IMR-90 (cell line): ENCODE results near the gene PDE6H. TPM values are rescaled to one million over a fixed set of nuclear protein-coding genes. Genes with fewer than 3 reads are reported as not detected.

Experiments
- ATAC-seq: fragments of 200-7000 bp; cut with Tn5 transposase; 2 replicates; pipeline ENCODE4 v1.9.1; 2020; ENCODE audit warnings: low read depth, mild to moderate bottlenecking, moderate library complexity
- BruUV-seq: library from RNA; stranded (reverse); fragments of 400-500 nt; replicated peaks from 2 replicates; lab custom pipeline; 2021; lab: Mats Ljungman, UMichigan
- CTCF ChIA-PET: fragments of 300-600 bp; formaldehyde crosslinking; extraction: SDS; loops from one replicate; lab custom pipeline; 2021; ENCODE audit warnings: antibody characterized with exemption; lab: Yijun Ruan, JAX
- POLR2A ChIA-PET: fragments of 300-600 bp; sonication (Branson Sonifier 250); formaldehyde crosslinking; loops from one replicate; lab custom pipeline; 2022; ENCODE audit warnings: antibody characterized with exemption; ENCODE audit not compliant: unreplicated experiment; lab: Charles Lee
- DNase-seq: peaks from one replicate; pipeline ENCODE4 v3.0.0; 2013
- H2AFZ ChIP-seq: replicated peaks from 2 replicates; pipeline ENCODE3; 2013; ENCODE audit warnings: low read length, mild to moderate bottlenecking; ENCODE audit not compliant: poor library complexity
- H2AK5ac ChIP-seq: 2 replicates; pipeline ENCODE4 v1.6.1; 2013; ENCODE audit warnings: low read depth, low read length, inconsistent platforms
- H2AK9ac ChIP-seq: replicated peaks from 2 replicates; pipeline ENCODE3; 2013; ENCODE audit warnings: mild to moderate bottlenecking, low read depth, low read length, moderate library complexity; ENCODE audit not compliant: poor library complexity
- H2BK120ac ChIP-seq: 2 replicates; pipeline ENCODE4 v1.6.1; 2013; ENCODE audit warnings: low read depth, low read length, inconsistent platforms
- H2BK15ac ChIP-seq: 3 replicates; pipeline ENCODE4 v1.6.1; 2013; ENCODE audit warnings: low read depth, low read length, inconsistent platforms
- H2BK20ac ChIP-seq: 2 replicates; pipeline ENCODE4 v1.6.1; 2013; ENCODE audit warnings: low read depth, mild to moderate bottlenecking, inconsistent platforms, low read length, moderate library complexity
- H2BK5ac ChIP-seq: 2 replicates; pipeline ENCODE4 v1.6.1; 2013; ENCODE audit warnings: mild to moderate bottlenecking, low read depth, low read length, inconsistent platforms; ENCODE audit not compliant: poor library complexity, severe bottlenecking
- H3K14ac ChIP-seq: replicated peaks from 2 replicates; pipeline ENCODE4 v1.6.1; 2013; ENCODE audit warnings: low read depth, low read length, inconsistent platforms
- H3K18ac ChIP-seq: 2 replicates; pipeline ENCODE4 v1.6.1; 2013; ENCODE audit warnings: low read depth, low read length, control low read depth
- H3K23ac ChIP-seq: 2 replicates; pipeline ENCODE4 v1.6.1; 2013; ENCODE audit warnings: low read depth, low read length, inconsistent platforms
- H3K27ac ChIP-seq: 2 replicates; pipeline ENCODE4 v1.5.1; 2013; ENCODE audit warnings: mild to moderate bottlenecking, control low read depth, low read length; ENCODE audit not compliant: insufficient read depth
- H3K27me3 ChIP-seq: 2 replicates; pipeline ENCODE4 v1.6.1; 2013; ENCODE audit warnings: low read length; ENCODE audit not compliant: control insufficient read depth, insufficient read depth
- H3K36me3 ChIP-seq: 2 replicates; pipeline ENCODE4 v1.6.1; 2013; ENCODE audit warnings: low read length, mixed read lengths; ENCODE audit not compliant: control insufficient read depth, insufficient read depth
- H3K4ac ChIP-seq: 2 replicates; pipeline ENCODE4 v1.6.1; 2013; ENCODE audit warnings: low read depth, low read length, inconsistent platforms
- H3K4me1 ChIP-seq: 2 replicates; pipeline ENCODE4 v1.6.1; 2013; ENCODE audit warnings: low read length, mixed read lengths; ENCODE audit not compliant: control insufficient read depth, insufficient read depth
- H3K4me2 ChIP-seq: 2 replicates; pipeline ENCODE4 v1.6.1; 2013; ENCODE audit warnings: low read depth, mild to moderate bottlenecking, control low read depth, low read length, moderate library complexity
- H3K4me3 ChIP-seq: 2 replicates; pipeline ENCODE4 v1.5.1; 2013; ENCODE audit warnings: low read depth, mild to moderate bottlenecking, control low read depth, low read length, moderate library complexity; ENCODE audit not compliant: insufficient read depth
- H3K56ac ChIP-seq: 2 replicates; pipeline ENCODE4 v1.6.1; 2013; ENCODE audit warnings: low read length, inconsistent platforms; ENCODE audit not compliant: insufficient read depth; ENCODE audit errors: extremely low read depth
- H3K79me1 ChIP-seq, 2 experiments: 2 replicates each; pipeline ENCODE4 v1.6.1; 2013; ENCODE audit warnings: low read length in 2 of 2, inconsistent platforms in 1 of 2, low read depth in 1 of 2
- H3K9ac ChIP-seq: 2 replicates; pipeline ENCODE4 v1.6.1; 2013; ENCODE audit warnings: low read depth, low read length, control low read depth
- H3K9me1 ChIP-seq: 2 replicates; pipeline ENCODE4 v1.6.1; 2013; ENCODE audit warnings: low read length, inconsistent platforms; ENCODE audit not compliant: insufficient read depth
- H3K9me3 ChIP-seq: 2 replicates; pipeline ENCODE4 v1.6.1; 2013; ENCODE audit warnings: low read length; ENCODE audit not compliant: control insufficient read depth, insufficient read depth
- H4K20me1 ChIP-seq: 2 replicates; pipeline ENCODE4 v1.6.1; 2013; ENCODE audit warnings: low read length, inconsistent platforms; ENCODE audit not compliant: insufficient read depth
- H4K5ac ChIP-seq: 2 replicates; pipeline ENCODE4 v1.6.1; 2013; ENCODE audit warnings: mild to moderate bottlenecking, low read depth, low read length, control low read depth
- H4K8ac ChIP-seq, 2 experiments: 2 replicates each; pipeline ENCODE4 v1.6.1; 2013; ENCODE audit warnings: low read depth in 2 of 2, low read length in 2 of 2, control low read depth in 1 of 2, inconsistent platforms in 1 of 2
- H4K91ac ChIP-seq: 2 replicates; pipeline ENCODE4 v1.6.1; 2013; ENCODE audit warnings: low read depth, low read length, inconsistent platforms; ENCODE audit not compliant: insufficient read depth
- CEBPB ChIP-seq: IDR thresholded peaks from 2 replicates; pipeline ENCODE4 v1.6.1; 2012; ENCODE audit warnings: low read depth, low read length, improper control_type of control experiment
- FOS ChIP-seq: fragments of 150-350 bp; IDR thresholded peaks from 2 replicates; pipeline ENCODE4 v1.6.1; 2016; ENCODE audit warnings: low read depth, low read length
- WGBS, 2 experiments: methylation state at CpG; one replicate each; pipeline versions ENCODE4 v1.1.5 to v1.1.7; 2013; ENCODE audit warnings: missing lambda C conversion rate in 2 of 2; ENCODE audit not compliant: insufficient read length in 1 of 2; ENCODE audit errors: extremely low coverage in 2 of 2; 5-methylcytosine and 5-hydroxymethylcytosine counted together
- dilution Hi-C: fragments of 300-500 bp; cut with HindIII; formaldehyde crosslinking; loops from one replicate; pipeline ENCODE4 v1.14.3; 2018; ENCODE audit warnings: low sequenced_read_pairs; ENCODE audit not compliant: unreplicated experiment
- in situ Hi-C: fragments of 300-500 bp; cut with MboI; formaldehyde crosslinking; loops from 3 replicates; pipeline ENCODE4 v1.14.3; 2019; ENCODE audit warnings: low sequenced_read_pairs, inconsistent platforms, mixed read lengths
- intact Hi-C: fragments of 100-400 bp; cut with micrococcal nuclease; formaldehyde crosslinking; loops from 2 replicates; pipeline ENCODE4 v1.10.0; 2022
- polyA plus RNA-seq, 3 experiments: library from polyadenylated mRNA; depleted of rRNA; stranded (reverse); fragments of >200 nt; gene quantifications; 2 replicates each; pipeline ENCODE4 v1.2.3, GENCODE V29; 2012; ENCODE audit warnings: low replicate concordance in 1 of 3
- total RNA-seq: library from RNA; depleted of rRNA; stranded (reverse); fragments of >200 nt; gene quantifications from 2 replicates; pipeline ENCODE4 v1.2.3, GENCODE V29; 2012

Gene PDE6H
- total and polyA plus RNA-seq, 2 of the 4 experiments (the other 2 are of a cell fraction): not detected

DNA sequence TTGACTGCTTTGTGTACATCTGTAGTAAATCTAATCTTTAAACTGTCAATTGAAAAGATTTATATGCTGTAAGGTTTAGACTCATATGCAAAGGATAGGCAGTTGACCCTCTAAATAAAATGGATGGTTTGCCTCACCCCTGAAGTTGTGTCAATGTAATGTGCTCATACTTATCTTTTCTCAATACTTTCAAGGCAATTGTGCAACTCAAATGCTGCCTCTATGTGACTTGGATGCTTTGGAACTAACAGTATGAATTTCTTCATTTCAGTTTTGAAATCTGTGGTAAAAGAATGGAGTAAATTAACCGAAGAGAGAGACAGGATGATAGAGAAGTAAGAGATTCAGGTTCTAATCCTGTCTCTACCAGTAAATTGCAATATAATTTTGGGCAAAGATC lies 9.7 kb downstream of the PDE6H start:
- intact Hi-C loops: no loop called here
- Histone ChIP-seq H3K79me1 (no peaks in the 10 kb centered on the region), H3K4me3 (no peak overlapping the region), H3K36me3 (no peaks in the 10 kb centered on the region), H3K4ac (no peak overlapping the region), H4K91ac (no peak overlapping the region), H4K8ac (no peak overlapping the region), H2AK5ac (no peak overlapping the region), H2BK20ac (no peak overlapping the region), H3K27ac (no peak overlapping the region; the same call in 1 of the 2 replicates), H3K23ac (no peak overlapping the region), H2AK9ac (no peak overlapping the region), H3K14ac (no peak overlapping the region), H2BK5ac (peak overlapping the region; percentile 60), H3K9ac (no peak overlapping the region), H3K4me1 (peaks cover 2% of the 10 kb centered on the region; the same call in 1 of the 2 replicates), H3K27me3 (peaks cover 3% of the 10 kb centered on the region; the same call in 1 of the 2 replicates), H3K4me2 (no peak overlapping the region), H3K18ac (peak overlapping the region; percentile 72; the same call in 1 of the 2 replicates), H4K5ac (no peak overlapping the region; the same call in 1 of the 2 replicates), H2BK15ac (no peak overlapping the region), H3K9me3 (no peaks in the 10 kb centered on the region), H2BK120ac (no peak overlapping the region), H2AFZ (no peak overlapping the region), H3K9me1 (no peaks in the 10 kb centered on the region), H4K20me1 (no peaks in the 10 kb centered on the region), H3K56ac (no peak overlapping the region)
- ATAC-seq: no peak
- CTCF ChIA-PET: no interaction called here
- no TSS peak for BruUV-seq
- no peak for DNase-seq
- in situ Hi-C loops: loop anchor here (25.0 kb wide), 1 partner anchor 745 kb away; no protein-coding TSS in a partner anchor
- no CpG with 5 or more reads among the region's 1 CpG for WGBS, 2 experiments
- POLR2A ChIA-PET: no interaction called here
- TF ChIP-seq FOS: no peak
- peak; percentile 34; the same call in 1 of the 2 replicates for TF ChIP-seq CEBPB
- dilution Hi-C loops: no loop called here
